DND-41 (cell line): ENCODE measurements around the gene MCRS1.

Experiments used
- ATAC-seq: fragments of 200-7000 bp; cut with Tn5 transposase; 3 replicates; pipeline ENCODE4 v1.9.1; 2021; ENCODE audit warnings: low read depth; ENCODE audit not compliant: insufficient read depth
- DNase-seq: peaks from one replicate; pipeline ENCODE4 v3.0.0-alpha.2; 2020
- H2AFZ ChIP-seq: 2 replicates; pipeline ENCODE4 v1.6.0; 2012; ENCODE audit warnings: low read depth, low read length
- H3K27ac ChIP-seq: 2 replicates; pipeline ENCODE4 v1.5.1; 2012; ENCODE audit warnings: low read length, inconsistent platforms
- H3K27me3 ChIP-seq: fragments of 200-600 bp; sonication (generic); 2 replicates; pipeline ENCODE4 v1.6.0; 2012; ENCODE audit warnings: low read length, mild to moderate bottlenecking, inconsistent platforms; ENCODE audit not compliant: insufficient read depth, poor library complexity
- H3K36me3 ChIP-seq: 2 replicates; pipeline ENCODE4 v1.5.1; 2012; ENCODE audit warnings: low read length, inconsistent platforms; ENCODE audit not compliant: insufficient read depth
- H3K4me1 ChIP-seq: 2 replicates; pipeline ENCODE4 v1.5.1; 2012; ENCODE audit warnings: mild to moderate bottlenecking, low read length; ENCODE audit not compliant: insufficient read depth
- H3K4me2 ChIP-seq: 2 replicates; pipeline ENCODE4 v1.6.0; 2012; ENCODE audit warnings: mild to moderate bottlenecking, moderate library complexity, low read length, inconsistent platforms; ENCODE audit not compliant: insufficient read depth
- H3K4me3 ChIP-seq, 2 experiments: fragments of 200-600 bp in 1 of 2; shearing (Covaris generic) in 1 of 2; 2 replicates each; pipeline ENCODE4 v1.5.1; 2012 to 2016; ENCODE audit warnings: inconsistent platforms in 2 of 2, low read length in 2 of 2, mild to moderate bottlenecking in 2 of 2, low read depth in 1 of 2, moderate library complexity in 1 of 2
- H3K79me2 ChIP-seq: 2 replicates; pipeline ENCODE4 v1.6.0; 2012; ENCODE audit warnings: low read length, inconsistent platforms; ENCODE audit not compliant: insufficient read depth
- H3K9ac ChIP-seq: 2 replicates; pipeline ENCODE4 v1.6.0; 2012; ENCODE audit warnings: low read depth, mild to moderate bottlenecking, inconsistent platforms, low read length, moderate library complexity
- H3K9me3 ChIP-seq: 2 replicates; pipeline ENCODE4 v1.5.1; 2012; ENCODE audit warnings: low read length, moderate library complexity, mild to moderate bottlenecking, inconsistent platforms; ENCODE audit not compliant: insufficient read depth, severe bottlenecking
- H4K20me1 ChIP-seq: 2 replicates; pipeline ENCODE4 v1.6.0; 2012; ENCODE audit warnings: low read length; ENCODE audit not compliant: insufficient read depth
- EZH2 ChIP-seq: IDR thresholded peaks from 3 replicates; pipeline ENCODE4 v1.6.1; 2012; ENCODE audit warnings: borderline replicate concordance, low read depth, mild to moderate bottlenecking, moderate library complexity, low read length, inconsistent platforms; ENCODE audit not compliant: severe bottlenecking
- TF ChIP-seq, protein P1 (sequence below): IDR thresholded peaks from 2 replicates; pipeline ENCODE4 v1.5.1; 2012; ENCODE audit warnings: borderline replicate concordance, low read length, moderate library complexity, mild to moderate bottlenecking; ENCODE audit not compliant: poor library complexity, severe bottlenecking; ENCODE audit errors: extremely low read depth

The MCRS1 gene

DNA sequence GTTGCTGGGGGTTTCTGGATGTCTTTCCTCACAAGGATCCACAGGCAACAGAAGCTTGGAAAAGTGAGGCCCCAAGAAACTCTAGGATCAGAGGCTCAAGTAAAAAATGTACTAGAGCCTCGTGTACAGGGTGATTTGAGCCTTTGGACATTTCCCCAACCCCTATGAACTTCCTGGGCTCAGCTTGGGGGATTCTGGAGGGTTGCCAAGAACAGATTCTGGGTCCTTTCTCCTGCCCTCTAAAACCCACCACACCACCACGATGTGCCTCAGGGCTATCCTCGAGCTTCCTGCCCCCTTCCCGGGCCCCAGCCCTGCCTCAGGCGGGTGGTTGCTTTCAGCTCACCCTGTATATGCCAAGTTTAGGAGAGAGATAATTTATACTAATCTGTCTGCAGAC, 36.9 kb upstream of the MCRS1 start:
- no peak for TF ChIP-seq EZH2
- TF ChIP-seq, protein P1, sequence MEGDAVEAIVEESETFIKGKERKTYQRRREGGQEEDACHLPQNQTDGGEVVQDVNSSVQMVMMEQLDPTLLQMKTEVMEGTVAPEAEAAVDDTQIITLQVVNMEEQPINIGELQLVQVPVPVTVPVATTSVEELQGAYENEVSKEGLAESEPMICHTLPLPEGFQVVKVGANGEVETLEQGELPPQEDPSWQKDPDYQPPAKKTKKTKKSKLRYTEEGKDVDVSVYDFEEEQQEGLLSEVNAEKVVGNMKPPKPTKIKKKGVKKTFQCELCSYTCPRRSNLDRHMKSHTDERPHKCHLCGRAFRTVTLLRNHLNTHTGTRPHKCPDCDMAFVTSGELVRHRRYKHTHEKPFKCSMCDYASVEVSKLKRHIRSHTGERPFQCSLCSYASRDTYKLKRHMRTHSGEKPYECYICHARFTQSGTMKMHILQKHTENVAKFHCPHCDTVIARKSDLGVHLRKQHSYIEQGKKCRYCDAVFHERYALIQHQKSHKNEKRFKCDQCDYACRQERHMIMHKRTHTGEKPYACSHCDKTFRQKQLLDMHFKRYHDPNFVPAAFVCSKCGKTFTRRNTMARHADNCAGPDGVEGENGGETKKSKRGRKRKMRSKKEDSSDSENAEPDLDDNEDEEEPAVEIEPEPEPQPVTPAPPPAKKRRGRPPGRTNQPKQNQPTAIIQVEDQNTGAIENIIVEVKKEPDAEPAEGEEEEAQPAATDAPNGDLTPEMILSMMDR, result no peak
- Histone ChIP-seq H3K9me3 (no peaks in the 10 kb centered on the region), H3K27me3 (no peaks in the 10 kb centered on the region), H4K20me1 (no peaks in the 10 kb centered on the region), H3K4me1 (no peaks in the 10 kb centered on the region), H3K36me3 (no peaks in the 10 kb centered on the region), H3K27ac (no peak overlapping the region), H3K79me2 (no peaks in the 10 kb centered on the region), H3K4me2 (no peak overlapping the region), H3K4me3 (no peak overlapping the region), H2AFZ (no peak overlapping the region), H3K9ac (no peak overlapping the region)
- DNase-seq (peak; percentile 18), ATAC-seq (no peak)

DNA sequence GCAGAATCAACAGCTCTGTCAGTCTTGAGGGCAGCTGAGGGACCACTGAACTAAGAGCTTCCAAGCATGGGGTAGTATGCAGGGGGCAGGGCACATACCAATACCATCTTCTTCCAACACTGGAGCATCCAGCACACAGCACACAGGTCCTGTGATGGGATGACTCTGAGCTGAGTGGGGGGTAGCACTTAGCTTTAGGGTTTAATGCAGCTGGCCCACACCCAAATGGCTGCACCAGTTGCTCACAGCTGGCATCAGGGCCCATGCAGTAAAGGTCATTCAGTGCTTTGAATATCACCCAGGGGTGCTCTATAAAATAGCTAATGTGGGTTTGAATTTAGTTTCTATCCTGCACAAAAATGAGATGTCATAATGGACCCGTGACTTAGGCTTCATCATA, 35.8 kb upstream of the MCRS1 start:
- no peaks in the 10 kb centered on the region for H4K20me1 ChIP-seq
- no peaks in the 10 kb centered on the region for H3K79me2 ChIP-seq
- TF ChIP-seq, protein P1, result no peak
- no peak for TF ChIP-seq EZH2
- H3K27ac ChIP-seq, result no peak overlapping the region
- H3K27me3 ChIP-seq, result no peaks in the 10 kb centered on the region
- no peaks in the 10 kb centered on the region for H3K4me1 ChIP-seq
- ATAC-seq, result no peak
- H3K36me3 ChIP-seq, result no peaks in the 10 kb centered on the region
- no peak overlapping the region for H3K4me3 ChIP-seq
- H2AFZ ChIP-seq, result no peak overlapping the region
- no peak overlapping the region for H3K9ac ChIP-seq
- H3K9me3 ChIP-seq, result no peaks in the 10 kb centered on the region
- no peak overlapping the region for H3K4me2 ChIP-seq
- no peak for DNase-seq

DNA sequence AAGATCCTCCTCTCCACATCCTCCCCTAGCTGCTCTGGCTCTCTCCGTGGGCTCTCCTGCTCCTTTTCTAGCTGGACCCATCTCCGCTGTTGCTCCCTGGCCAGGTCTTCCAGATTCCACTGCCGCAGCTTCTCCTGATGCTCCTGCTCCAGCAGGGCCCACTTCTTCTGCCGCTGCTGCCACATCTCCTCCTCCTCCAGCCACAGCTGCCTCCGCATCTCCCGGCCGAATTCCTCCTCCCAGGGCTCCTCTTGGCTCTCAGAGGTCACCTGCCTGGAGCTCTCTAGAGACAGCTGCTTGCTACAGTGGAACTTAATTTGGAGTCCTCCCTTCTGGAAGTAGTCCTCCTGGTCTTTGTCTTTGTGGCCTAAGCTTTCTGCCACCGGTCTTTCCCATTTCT, 32.0 kb upstream of the MCRS1 start:
- H4K20me1 ChIP-seq, result no peaks in the 10 kb centered on the region
- no peak overlapping the region for H2AFZ ChIP-seq
- DNase-seq, result no peak
- H3K9ac ChIP-seq, result no peak overlapping the region
- no peak overlapping the region for H3K4me3 ChIP-seq
- H3K79me2 ChIP-seq, result no peaks in the 10 kb centered on the region
- no peaks in the 10 kb centered on the region for H3K27me3 ChIP-seq
- ATAC-seq, result no peak
- H3K4me2 ChIP-seq, result no peak overlapping the region
- no peaks in the 10 kb centered on the region for H3K9me3 ChIP-seq
- H3K36me3 ChIP-seq, result no peaks in the 10 kb centered on the region
- no peak for TF ChIP-seq EZH2
- TF ChIP-seq, protein P1, result no peak
- no peaks in the 10 kb centered on the region for H3K4me1 ChIP-seq
- no peak overlapping the region for H3K27ac ChIP-seq

DNA sequence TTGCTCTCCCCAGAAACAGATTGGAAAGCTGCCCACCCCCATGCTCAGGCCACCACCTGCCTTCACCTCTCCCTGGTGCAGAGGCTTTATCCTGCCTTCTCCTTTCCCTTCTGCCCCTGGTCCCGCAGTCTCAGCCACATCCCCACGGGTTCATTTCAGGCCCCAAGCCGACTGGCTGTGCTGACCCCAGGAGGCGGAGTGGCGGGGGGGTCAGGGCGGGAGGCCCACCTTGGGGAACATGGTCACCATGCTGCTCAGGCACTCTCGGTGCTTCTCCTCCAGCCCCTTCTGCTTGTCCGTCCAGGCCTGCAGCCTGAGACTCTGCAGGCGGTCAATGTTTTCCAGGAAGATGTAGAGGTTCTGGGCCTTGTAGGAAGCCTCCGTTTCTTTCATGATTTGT, 30.6 kb upstream of the MCRS1 start:
- TF ChIP-seq EZH2, result no peak
- TF ChIP-seq, protein P1, result no peak
- no peak for ATAC-seq
- no peaks in the 10 kb centered on the region for H4K20me1 ChIP-seq
- H3K36me3 ChIP-seq, result no peaks in the 10 kb centered on the region
- no peaks in the 10 kb centered on the region for H3K4me1 ChIP-seq
- H3K27ac ChIP-seq, result no peak overlapping the region
- no peak overlapping the region for H3K9ac ChIP-seq
- H3K9me3 ChIP-seq, result no peaks in the 10 kb centered on the region
- no peak overlapping the region for H3K4me2 ChIP-seq
- H3K4me3 ChIP-seq, result no peak overlapping the region
- DNase-seq, result no peak
- no peaks in the 10 kb centered on the region for H3K27me3 ChIP-seq
- H2AFZ ChIP-seq, result no peak overlapping the region
- no peaks in the 10 kb centered on the region for H3K79me2 ChIP-seq
